ENCODE data around the gene RGS7BP. TPM values are rescaled to one million over a fixed set of nuclear protein-coding genes. Genes with fewer than 3 reads are reported as not detected.

The RGS7BP gene
- total RNA-seq, 1 experiment from 2014 or later: not detected

DNA sequence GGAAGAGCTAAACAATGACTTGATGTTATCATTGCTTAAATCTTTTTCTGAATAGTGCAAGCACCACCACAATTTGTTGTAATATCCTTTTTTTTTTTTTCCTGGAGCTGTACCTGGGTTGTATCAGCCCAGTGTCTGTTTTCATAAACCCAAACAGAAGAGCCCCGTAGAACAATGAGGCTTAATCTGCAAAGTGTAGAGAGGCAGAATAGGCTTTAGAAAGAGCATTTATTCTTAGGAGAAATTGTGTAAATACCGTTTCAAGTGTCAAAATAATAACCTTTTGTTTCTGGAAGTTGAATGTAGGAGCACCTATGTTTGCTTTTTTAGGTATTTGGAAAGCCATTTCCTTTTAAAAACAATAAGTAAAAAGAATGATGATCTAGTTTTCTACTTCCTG is 26.4 kb downstream of the RGS7BP start:
- Histone ChIP-seq H3K4me2 (no peak overlapping the region), H4K20me1 (ENCODE audit: insufficient read depth) (no peaks in the 10 kb centered on the region; the same call in 1 of the 2 replicates), H2AFZ (peak overlapping the region; percentile 33; the same call in 1 of the 2 replicates), H3K4me3 (no peak overlapping the region), H3K79me2 (ENCODE audit: low read depth) (no peaks in the 10 kb centered on the region), H3K4me1 (replicated peaks; ENCODE audit: insufficient read depth) (no peaks in the 10 kb centered on the region), H3K9me2 (ENCODE audit: insufficient read depth) (no peaks in the 10 kb centered on the region), H3K27ac (no peak overlapping the region), H3K9me3 (ENCODE audit: insufficient read depth, low read depth) (no peaks in the 10 kb centered on the region), H3K27me3 (ENCODE audit: insufficient read depth, low read depth) (no peaks in the 10 kb centered on the region; the same call in none of the 2 replicates), H3K36me3 (ENCODE audit: low read depth) (no peaks in the 10 kb centered on the region), H3F3A (ENCODE audit: insufficient read depth, low read depth) (no peaks in the 10 kb centered on the region)
- TF ChIP-seq, protein P1, sequence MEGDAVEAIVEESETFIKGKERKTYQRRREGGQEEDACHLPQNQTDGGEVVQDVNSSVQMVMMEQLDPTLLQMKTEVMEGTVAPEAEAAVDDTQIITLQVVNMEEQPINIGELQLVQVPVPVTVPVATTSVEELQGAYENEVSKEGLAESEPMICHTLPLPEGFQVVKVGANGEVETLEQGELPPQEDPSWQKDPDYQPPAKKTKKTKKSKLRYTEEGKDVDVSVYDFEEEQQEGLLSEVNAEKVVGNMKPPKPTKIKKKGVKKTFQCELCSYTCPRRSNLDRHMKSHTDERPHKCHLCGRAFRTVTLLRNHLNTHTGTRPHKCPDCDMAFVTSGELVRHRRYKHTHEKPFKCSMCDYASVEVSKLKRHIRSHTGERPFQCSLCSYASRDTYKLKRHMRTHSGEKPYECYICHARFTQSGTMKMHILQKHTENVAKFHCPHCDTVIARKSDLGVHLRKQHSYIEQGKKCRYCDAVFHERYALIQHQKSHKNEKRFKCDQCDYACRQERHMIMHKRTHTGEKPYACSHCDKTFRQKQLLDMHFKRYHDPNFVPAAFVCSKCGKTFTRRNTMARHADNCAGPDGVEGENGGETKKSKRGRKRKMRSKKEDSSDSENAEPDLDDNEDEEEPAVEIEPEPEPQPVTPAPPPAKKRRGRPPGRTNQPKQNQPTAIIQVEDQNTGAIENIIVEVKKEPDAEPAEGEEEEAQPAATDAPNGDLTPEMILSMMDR (conservative IDR thresholded peaks at IDR 0.05): no peak
- no peak for TF ChIP-seq EZH2 (IDR thresholded peaks at IDR 0.05; ENCODE audit: low read depth)
- ChIA-PET CTCF (no interaction called here), POLR2A (ENCODE audit: unreplicated experiment) (no interaction called here)
- no peak for DNase-seq
- intact Hi-C loops (cut with micrococcal nuclease; ENCODE audit: unreplicated experiment): loop anchor here (5.0 kb wide), 1 partner anchor 1675 kb away; no protein-coding TSS in a partner anchor
- no TSS peak for BruUV-seq (replicated peaks)

DNA sequence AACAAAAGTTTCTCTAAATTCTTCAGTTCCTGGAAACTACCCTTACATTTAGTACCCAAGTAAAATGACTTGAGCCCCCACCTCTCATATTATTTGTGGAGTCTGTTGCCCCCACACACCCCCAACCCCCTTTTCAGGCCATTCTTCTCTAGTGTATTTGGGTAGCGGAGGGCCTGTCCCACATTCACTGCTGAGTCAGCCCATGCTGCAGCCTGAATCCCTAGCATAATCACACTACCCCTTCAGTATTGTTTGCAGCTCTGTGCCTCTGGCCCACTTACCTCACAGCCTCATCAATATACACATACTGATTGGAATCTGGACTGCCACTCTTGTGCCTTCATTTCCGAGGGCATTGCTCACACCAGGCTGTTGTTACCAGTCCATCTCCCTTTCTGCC is 26.8 kb downstream of the RGS7BP start:
- Histone ChIP-seq H3K36me3 (ENCODE audit: low read depth) (no peaks in the 10 kb centered on the region), H3K4me3 (no peak overlapping the region), H3F3A (ENCODE audit: insufficient read depth, low read depth) (no peaks in the 10 kb centered on the region), H3K9me3 (ENCODE audit: insufficient read depth, low read depth) (no peaks in the 10 kb centered on the region), H3K27me3 (ENCODE audit: insufficient read depth, low read depth) (no peaks in the 10 kb centered on the region; the same call in none of the 2 replicates), H3K4me1 (replicated peaks; ENCODE audit: insufficient read depth) (no peaks in the 10 kb centered on the region), H3K79me2 (ENCODE audit: low read depth) (no peaks in the 10 kb centered on the region), H3K4me2 (no peak overlapping the region), H3K9me2 (ENCODE audit: insufficient read depth) (no peaks in the 10 kb centered on the region), H2AFZ (no peak overlapping the region), H4K20me1 (ENCODE audit: insufficient read depth) (no peaks in the 10 kb centered on the region; the same call in 1 of the 2 replicates), H3K27ac (no peak overlapping the region)
- intact Hi-C loops (cut with micrococcal nuclease; ENCODE audit: unreplicated experiment): loop anchor here (5.0 kb wide), 1 partner anchor 1675 kb away; no protein-coding TSS in a partner anchor
- no TSS peak for BruUV-seq (replicated peaks)
- DNase-seq: no peak
- POLR2A ChIA-PET (ENCODE audit: unreplicated experiment): no interaction called here
- CTCF ChIA-PET: no interaction called here
- TF ChIP-seq, protein P1 (conservative IDR thresholded peaks at IDR 0.05): no peak
- TF ChIP-seq EZH2 (IDR thresholded peaks at IDR 0.05; ENCODE audit: low read depth): no peak

DNA sequence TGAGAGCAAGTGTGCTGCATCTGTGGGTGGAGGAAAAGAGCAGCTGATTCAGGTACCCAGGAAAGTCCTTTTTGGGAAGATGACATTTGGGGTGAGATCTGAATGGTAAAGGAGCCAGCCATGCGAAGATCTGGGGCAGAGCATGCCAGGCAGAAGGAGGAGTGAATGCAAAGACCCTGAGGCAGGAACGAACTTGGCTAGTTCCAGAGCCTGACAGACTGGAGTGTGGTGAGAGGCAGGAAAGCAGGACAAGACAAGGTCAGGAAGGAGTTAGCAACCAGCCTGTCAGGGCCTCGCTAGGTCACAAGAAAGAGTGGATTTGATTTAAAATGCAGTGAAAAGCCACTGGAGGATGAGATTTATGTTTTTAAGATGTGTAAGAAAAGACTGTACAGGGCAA is 28.2 kb downstream of the RGS7BP start:
- no peaks in the 10 kb centered on the region for H3K4me1 ChIP-seq (replicated peaks; ENCODE audit: insufficient read depth)
- H3K36me3 ChIP-seq (ENCODE audit: low read depth): no peaks in the 10 kb centered on the region
- DNase-seq: no peak
- CTCF ChIA-PET: no interaction called here
- no peaks in the 10 kb centered on the region; the same call in 1 of the 2 replicates for H4K20me1 ChIP-seq (ENCODE audit: insufficient read depth)
- H3K4me3 ChIP-seq: no peak overlapping the region
- H3K27me3 ChIP-seq (ENCODE audit: insufficient read depth, low read depth): no peaks in the 10 kb centered on the region; the same call in 1 of the 2 replicates
- POLR2A ChIA-PET (ENCODE audit: unreplicated experiment): no interaction called here
- H3K9me3 ChIP-seq (ENCODE audit: insufficient read depth, low read depth): no peaks in the 10 kb centered on the region
- no peaks in the 10 kb centered on the region for H3K79me2 ChIP-seq (ENCODE audit: low read depth)
- no peak overlapping the region for H3K27ac ChIP-seq
- BruUV-seq (replicated peaks): no TSS peak
- no peaks in the 10 kb centered on the region for H3K9me2 ChIP-seq (ENCODE audit: insufficient read depth)
- H3K4me2 ChIP-seq: no peak overlapping the region
- no peak overlapping the region for H2AFZ ChIP-seq
- TF ChIP-seq, protein P1 (conservative IDR thresholded peaks at IDR 0.05): no peak
- TF ChIP-seq EZH2 (IDR thresholded peaks at IDR 0.05; ENCODE audit: low read depth): no peak
- intact Hi-C loops (cut with micrococcal nuclease; ENCODE audit: unreplicated experiment): loop anchor here (5.0 kb wide), 1 partner anchor 1677 kb away; no protein-coding TSS in a partner anchor
- H3F3A ChIP-seq (ENCODE audit: insufficient read depth, low read depth): no peaks in the 10 kb centered on the region
